NCI-H524 (cell line): ENCODE results near the gene SLC18A2.
A peak's percentile ranks its signal among the peaks of the same experiment; 100 is the strongest.
"Not testable (repeated sequence)": the region's sequence is repeated elsewhere in the genome, so short reads cannot be mapped to it uniquely, and the experiment has no call there.

ENCODE experiments used
- DNase-seq, 2 experiments: peaks; one replicate each; lab custom pipeline; 2025; lab: John Stamatoyannopoulos, UW

Gene SLC18A2

DNA sequence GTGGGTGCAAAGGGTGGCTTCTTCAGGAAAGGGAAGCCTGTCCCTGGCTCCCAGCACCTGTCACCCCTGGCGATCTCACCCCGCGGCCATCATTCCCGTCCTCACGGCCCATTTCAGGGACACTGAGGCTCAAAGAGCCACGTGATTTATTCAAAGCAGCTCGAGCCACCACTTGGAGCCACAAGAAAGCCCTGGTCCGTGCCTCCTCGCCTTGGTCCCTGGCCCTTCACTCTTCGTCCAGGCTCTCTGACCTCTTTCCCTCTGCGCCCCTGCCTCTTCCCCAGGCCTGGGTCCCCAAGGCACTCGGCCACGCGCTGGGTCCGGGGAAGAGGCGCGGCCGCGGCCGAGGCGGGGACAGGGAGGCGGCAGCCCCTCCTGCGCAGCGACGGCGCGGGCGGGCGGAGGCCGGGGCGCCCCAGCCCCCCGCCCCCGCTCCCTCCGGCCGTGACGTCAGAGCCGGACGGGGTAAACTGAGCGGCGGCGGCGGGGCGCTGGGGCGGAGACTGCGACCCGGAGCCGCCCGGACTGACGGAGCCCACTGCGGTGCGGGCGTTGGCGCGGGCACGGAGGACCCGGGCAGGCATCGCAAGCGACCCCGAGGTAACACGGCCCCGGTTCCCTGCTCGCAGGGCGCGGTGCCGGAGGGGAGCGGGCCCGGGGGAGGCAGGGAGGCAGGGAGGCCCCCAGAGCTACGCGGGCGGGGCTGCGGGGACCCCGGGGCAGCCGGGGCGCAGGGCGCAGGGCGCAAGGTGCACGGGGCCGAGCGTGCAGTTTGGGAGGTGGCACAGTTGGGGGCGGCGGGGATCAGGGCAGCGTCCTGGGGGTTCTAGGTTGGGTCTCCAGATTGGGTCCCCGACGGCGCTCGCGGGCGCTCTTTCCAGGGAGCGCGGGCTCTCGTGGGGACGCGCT, at the start of gene SLC18A2:
Gene SLC18A2, plus strand, starts transcription at position 494 of the 909 bp plus-strand sequence. CDS start 580 bp downstream, outside the sequence.
- no peak for DNase-seq

DNA sequence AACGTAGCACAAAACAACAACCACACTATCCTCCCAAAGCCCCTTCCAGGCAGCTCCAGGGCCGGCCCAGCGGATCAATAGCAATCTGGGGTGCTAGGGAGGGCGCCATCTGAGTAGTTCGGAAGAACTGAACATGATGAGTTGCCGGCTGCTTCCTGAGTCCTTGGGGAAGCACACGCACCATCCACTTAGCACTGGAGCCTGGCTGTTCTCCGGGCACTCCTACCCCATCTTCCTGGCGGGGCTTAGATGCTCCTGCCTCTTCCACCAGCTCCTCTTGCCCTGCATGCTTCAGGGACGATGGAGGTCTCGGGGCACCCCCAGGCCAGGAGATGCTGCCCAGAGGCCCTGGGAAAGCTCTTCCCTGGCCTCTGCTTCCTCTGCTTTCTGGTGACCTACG, 43.7 kb upstream of the SLC18A2 start, which contains the start of gene KCNK18:
Gene KCNK18, plus strand, starts transcription at position 301 of the 400 bp plus-strand sequence. Its CDS starts 0 bp downstream, at position 301.
- no peak for DNase-seq

DNA sequence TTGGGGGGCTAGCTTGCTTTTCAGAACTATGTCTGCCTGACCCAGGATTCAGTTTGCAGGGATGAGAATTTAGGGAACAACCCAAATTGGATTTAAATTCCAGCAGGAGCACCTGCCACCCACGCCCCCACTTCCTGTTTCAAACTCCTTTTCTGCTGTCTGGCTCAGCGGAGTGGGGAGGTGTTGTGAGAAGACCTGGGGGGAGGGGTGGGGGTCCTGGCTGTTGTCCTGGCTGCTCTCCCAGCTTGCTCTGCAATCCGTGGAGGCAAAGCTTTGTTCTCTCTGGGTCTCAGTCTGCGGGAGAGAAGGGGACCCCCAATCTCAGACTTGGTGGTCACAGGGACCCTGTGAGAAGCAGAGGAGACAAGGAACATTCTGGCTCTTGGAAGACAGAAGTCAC, 42.8 kb upstream of the SLC18A2 start:
- no peak for DNase-seq

DNA sequence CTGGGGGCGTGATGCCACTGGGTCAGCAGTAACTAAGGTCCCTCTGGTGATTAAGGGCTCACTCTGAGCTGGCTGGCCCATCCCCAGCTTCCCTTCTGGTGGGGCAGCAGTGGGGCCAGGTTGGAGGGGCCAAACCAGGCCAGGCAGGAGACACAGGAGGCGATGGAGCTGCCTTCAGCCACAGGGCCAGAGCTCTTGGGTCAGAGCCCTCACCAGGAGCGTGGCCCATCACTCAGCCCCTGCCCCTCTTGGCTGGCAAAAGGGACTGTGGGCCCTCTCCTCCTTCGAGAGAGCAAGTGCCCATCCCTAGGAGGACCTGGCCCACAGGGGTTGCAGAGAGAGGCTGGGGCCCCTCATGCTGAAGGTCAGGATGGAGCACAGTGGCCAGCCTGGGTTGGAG, 39.1 kb upstream of the SLC18A2 start:
- no peak for DNase-seq

DNA sequence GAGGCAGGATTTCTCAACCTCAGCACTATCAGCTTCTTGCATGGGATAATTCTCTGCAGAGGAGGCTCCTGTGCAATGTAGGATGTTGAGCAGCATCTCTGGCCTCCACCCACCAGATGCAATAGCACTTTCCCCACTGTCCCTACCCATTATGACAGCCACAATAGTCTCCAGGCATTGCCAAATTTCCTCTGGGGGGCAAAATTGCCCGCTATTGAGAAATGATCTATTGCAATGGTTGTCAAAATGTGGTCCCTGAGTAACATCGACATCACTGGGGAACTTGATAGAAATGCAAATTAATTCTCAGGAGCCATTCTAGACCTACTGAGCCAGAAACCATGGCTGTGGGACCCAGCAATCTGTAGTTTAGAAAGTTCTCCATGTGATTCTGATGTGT, 36.6 kb upstream of the SLC18A2 start:
- DNase-seq: no peak

DNA sequence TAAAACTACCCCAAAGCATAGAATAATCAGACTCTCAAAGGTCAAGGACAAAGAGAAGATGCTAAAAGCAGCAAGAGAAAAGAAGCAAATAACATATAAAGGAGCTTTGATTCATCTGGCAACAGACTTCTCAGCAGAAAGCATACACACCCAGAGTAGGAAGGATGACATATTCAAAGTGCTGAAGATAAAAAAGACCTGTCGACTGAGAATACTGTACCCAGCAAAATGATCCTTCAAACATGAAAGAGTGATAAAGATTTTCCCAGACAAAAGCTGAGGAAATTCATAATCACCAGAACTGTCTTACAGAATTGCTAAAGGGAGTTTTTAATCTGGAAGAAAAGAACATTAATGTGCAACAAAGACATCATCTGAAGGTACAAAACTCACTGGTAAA, 28.7 kb upstream of the SLC18A2 start:
- DNase-seq: no peak

DNA sequence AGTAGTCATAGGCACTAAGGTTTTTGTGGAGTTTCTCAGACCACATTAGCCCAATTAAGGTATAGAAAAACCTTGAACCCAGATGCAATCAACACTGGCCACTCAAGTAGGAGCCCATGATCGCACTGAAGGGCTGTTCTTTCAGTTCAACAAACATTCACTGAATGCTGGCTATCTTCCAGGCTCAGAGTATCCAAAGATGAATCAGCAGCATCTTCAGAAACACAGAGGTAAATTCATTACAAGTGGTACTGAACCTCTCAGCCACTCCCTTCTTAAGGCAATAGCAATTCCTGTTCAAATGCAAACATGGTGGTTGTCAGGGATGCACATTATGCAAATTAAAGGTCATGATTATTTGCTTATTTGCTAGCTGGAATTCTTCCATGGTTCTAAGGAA, 26.5 kb upstream of the SLC18A2 start:
- DNase-seq: no peak

DNA sequence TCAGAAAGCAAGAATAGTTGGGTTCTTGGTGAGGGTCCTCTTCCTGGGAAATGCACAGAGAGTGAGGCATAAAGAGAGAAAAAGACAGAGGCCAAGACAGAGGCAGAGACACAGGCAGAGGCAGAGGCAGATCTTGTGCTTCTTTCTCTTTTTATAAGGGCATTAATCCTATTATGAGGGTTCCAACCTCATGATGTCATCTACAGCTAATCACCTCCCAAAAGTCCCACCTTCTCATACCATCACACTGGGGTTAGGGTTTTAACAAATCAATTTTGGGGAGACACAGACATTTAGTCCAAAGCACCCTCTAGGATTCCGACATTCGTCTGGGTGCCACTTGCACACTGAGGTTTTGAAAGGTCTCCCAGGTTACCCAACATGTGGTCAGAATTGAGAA, 25.8 kb upstream of the SLC18A2 start:
- no peak for DNase-seq

DNA sequence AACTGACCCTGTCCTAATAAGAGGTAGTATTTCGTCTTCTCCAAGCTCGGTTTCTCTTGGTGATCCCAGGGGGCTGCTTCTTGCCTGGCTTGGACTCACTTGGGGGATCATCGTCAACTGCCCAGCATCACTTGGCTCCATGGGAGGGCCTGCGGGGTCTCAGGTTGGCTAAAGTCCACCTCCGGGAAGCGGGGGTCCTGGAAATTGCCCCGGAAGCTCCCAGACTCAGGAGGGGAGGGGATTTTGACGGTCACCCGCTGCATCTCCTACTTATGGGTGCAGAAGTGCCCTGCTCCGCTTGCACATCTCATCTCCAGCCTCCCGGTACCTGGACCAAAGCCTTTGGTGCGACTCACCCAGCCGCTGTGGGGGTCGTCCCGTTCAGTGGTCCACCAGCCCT, 24.9 kb upstream of the SLC18A2 start:
- no peak for DNase-seq

DNA sequence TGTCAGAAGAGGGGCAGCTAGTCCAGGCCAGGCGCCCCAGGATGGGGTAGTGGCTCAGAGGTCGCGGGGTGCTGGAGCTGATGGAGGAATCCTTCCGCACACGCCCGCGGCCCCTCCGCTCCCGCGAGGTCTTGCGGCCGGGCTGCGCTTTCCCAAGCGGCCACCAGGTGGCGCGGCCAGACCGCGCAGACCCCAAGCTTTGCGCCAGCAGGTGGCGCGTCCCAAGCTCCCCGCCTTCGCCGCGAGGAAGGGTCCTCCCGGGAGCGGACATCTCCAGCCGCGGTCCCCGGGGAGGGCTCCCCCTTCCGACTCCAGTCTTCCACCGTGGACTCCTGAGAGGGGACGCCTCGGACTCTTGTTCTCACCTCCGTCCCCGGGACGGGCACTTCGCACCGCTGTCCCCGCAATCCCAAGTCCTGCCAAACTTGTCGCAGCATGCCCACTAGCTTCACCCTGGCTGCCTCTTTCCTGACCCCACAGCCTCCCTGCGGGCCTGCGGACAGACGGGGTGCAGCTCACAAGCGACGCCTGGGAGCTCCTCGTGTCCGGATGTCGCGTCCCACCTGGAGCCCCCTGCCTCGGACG, 24.2 kb upstream of the SLC18A2 start:
- DNase-seq: peak in 1 of 2 experiments; percentile 46

DNA sequence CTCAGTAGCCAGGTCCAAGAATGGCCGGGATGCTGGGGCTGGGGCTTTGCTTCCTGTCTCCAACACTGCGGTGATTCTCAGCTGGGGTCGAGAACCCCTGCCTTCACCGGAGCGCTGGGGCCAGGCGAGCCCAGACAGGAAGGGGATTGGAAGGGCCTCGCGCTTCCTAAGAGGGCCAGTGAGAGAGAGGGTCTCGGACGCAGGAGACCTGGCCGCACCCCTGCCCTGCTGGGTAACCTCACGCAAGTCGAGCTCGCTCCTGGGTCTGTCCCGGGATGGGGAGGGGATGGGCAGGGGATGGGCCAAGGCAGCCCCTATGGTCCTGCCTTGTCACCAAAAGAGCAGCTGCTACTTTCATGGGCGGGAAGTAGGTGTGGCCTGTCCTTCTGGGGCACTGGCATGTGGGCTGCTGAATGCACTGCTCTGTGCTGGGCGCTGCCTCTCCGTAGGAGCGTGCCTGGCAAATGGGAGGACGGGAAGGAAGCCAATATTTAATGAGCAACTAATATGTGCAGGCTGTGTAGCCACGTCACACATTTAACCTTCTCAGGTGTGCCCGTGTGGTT, 23.6 kb upstream of the SLC18A2 start:
- DNase-seq: no peak

DNA sequence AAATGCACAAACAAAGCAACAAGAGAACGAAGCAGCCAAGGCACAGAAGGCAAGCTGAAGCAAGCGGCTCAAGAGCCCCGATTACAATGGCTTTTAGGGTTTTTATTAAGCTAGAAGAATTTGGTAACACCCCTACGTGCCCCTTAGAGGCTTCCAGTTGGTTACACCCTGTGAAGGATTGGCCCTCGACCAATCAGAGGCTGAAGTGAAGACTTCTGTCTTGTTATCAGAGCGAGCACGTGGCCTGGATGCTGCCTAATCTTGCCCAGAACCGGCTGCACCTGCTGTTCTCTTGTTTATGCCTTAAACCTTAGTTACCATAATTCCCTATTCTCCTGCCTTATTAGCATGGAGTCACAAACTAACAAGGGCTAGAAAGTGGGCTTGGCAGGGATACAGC, 22.3 kb upstream of the SLC18A2 start:
- DNase-seq: peak in 1 of 2 experiments; percentile 54

DNA sequence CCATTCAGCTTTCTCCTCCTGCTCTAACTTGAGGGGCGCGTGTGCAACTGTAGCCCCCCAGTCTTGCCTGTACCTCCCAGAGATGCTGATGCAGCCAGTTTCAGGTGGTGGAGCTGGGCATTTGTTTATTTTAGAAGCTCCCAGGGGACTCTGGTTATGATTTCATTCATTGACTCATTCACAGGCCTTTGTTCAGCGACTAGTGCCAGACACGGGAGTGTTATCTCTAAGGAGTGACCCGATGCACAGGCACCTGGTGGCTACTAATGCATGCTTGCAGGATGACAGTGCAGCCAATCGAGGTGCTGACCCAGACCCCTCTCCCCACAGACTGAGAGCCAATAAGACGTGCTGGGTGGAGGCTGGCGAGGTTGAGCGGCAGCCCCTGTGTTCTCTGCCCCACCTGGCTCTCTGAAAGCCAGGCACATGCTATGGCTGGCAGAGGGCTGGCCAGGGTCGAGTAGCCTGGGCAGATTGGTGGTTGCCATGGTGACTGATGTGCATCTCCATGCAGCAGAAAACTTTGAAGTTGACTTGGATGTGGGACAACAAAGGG, 19.7 kb upstream of the SLC18A2 start:
- DNase-seq: peak in 1 of 2 experiments; percentile 8

DNA sequence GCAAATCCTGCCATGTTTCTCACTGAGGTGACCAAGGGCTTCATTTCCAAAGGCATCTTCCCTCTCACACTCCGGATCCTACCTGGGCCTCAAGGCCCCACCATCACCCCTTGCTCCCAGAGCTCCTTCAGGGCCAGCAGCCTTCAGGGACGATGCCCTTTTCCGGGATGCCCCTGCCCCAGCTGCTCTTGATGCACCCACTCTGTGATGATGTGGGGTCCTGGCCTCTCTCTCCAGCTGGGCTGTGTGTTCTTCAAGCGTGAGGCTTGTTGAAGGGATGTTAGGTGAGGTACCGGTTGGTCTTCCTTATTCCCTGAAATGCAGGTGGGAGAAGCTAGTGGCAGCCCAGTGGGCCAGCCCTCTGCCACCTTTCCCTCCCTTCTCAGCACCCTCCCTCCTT, 18.4 kb upstream of the SLC18A2 start:
- DNase-seq: no peak

DNA sequence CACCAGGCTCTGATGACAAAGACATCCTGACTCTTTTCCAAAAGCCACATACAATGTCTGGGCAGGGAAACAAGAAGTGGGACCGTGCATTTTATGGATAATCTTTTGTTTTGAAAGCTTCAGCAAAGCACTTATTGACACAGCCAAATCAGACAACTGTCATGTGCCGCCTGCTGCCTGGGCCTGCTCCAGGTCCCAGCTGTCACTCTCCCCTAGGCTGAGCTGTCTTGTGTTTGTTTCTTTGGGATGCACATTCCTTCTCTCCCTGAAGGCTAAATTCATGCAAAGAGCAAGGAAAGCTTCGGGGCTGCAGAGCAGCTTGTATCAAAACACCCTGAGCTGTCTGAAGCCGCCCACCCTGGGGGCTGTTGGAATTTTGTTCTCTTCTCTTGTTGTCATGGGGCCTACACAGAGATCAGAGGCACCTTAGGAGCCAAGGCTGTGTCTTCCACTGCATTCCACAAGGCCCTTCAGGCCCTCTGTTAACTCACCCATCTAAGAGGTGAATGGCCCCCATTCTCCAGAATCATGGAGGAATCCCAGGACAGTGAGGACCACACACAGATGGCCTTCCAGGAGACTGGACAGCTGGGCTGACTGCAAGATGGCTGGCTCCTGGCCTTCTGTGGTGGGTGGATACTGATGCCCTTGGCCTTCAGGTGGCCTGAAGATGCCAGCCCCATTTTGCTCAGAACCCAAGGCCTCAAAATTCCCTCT, 17.8 kb upstream of the SLC18A2 start:
- peak in 1 of 2 experiments; percentile 27 for DNase-seq

DNA sequence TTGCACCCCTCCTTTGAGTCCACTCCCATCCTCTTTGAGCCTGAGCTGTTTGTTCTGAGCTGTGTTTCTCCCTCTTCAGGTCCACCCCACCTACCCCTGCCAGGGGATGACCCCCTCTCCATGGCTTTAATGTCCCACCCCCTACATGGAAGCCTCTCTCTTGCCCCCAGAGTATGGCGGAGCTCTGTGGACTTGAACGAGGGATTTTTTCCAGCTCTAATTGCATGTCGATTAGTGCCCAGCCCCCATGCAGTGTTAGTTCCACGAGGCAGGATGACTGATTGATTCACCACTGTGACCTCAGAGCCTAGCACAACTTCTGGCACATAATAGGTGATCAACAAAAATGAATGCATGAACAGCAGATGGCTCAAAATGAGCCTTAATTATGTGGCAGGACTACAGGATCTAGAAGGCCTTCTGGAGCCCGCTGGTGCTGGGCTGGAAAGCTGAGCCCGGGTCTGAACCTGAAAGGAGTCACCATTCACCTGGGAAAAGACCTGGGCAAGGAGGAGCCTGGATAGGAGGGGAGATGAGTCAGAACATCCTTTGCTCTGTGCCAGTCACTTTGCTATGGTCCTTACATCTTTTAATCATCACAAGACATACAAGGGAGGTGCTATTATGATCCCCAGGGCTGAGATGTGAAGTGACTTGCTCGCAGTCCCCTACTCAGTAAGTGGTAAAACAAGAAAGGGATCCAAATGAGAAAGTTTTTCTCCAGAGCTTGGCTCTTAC, 17.1 kb upstream of the SLC18A2 start:
- DNase-seq: no peak

DNA sequence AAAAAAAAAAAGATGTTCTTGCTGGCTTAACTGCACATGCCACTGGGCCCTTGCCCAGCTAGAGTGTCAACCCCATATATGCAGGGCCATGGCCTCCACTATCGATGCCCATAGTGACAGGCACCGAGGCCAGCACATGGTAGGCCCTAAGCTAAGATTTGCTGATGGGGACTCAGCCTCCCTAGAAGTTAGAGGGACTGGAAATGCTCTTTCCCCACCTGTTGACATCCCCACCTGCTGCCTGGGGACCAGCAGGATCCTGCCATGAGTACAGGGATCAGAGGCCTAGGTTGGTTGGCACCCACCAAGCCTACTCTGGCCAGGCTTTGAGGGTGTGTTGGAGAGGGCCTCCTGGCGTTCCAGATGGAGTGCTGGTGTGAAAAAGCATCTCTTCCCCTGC, 16.0 kb upstream of the SLC18A2 start:
- DNase-seq: no peak

DNA sequence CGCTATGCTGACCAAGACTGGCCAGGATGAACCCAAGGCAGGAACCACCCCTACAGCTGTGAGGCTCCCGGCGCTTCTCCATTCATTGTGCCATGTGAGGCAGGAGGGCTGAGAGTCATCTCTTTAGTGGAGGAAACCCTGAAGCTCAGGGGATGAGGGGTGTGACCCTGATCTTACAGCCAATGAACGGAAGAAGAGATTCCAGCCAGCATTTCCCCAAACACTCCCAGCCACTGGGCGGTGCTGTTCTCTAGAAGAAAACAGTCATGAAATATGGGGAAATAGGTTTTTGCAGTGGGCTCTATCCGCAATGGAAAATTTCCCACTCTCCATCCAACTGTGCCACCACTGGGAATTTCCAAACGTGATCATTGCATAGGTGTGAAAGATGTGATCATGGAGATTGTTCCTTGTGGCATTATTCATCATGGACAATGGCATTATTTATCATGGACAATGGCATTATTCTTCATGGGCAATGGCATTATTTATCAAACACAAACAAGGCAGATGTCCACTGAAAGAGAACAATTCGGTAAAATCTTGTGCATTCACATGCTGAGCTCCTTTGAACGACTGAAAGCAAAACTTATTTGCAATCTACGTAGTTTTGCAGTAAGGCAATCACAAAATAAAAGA, 14.0 kb upstream of the SLC18A2 start:
- DNase-seq: peak in 1 of 2 experiments; percentile 45

DNA sequence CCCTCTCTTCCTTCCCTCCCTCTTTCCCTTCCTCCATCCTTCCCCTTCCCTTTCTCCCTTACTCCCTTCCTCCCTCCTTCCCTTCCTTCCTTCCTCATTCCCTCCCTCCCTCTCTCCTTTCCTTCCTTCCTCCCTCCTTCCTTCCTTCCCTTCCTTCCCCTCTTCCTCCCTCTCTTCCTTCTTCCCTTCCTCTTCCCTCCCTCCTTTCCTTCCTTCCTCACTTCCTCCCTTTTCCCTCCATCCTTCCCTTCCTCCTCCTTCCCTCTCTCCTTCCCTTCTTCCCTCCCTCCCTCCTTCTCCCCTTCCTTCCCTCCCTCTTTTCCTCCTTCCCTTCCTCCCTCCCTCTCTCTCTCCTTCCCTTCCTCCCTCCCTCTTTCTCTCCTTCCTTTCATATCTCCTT, 12.7 kb upstream of the SLC18A2 start:
- no peak for DNase-seq

DNA sequence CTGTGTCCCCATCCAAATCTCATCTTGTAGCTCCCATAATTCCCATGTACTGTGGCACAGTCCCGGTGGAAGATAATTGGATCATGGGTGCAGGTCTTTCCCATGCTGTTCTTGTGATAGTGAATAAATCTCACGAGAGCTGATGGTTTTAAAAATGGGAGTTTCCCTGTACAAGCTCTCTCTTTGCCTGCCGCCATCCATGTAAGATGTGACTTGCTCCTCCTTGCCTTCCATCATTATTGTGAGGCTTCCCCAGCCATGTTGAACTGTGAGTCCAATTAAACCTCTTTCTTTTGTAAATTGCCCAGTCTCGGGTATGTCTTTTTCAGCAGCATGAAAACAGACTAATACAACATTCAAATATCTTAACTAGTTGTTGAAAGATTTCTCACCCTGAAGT, 10.8 kb upstream of the SLC18A2 start:
- not testable (repeated sequence) for DNase-seq
